HS-5 (cell line): ENCODE measurements around the gene CRYBG1.
"Not testable (repeated sequence)": the region's sequence is repeated elsewhere in the genome, so short reads cannot be mapped to it uniquely, and the experiment has no call there.

ENCODE experiments used
- DNase-seq: peaks from one replicate; pipeline ENCODE4 v3.0.0-alpha.2; 2012; ENCODE audit warnings: low read depth

CRYBG1 gene

GRCh38 chr6:106555767-106556166 is 195.2 kb downstream of the CRYBG1 start:
- DNase-seq, result no peak

- no peak for DNase-seq
Measured at GRCh38 chr6:106556368-106556960, 195.9 kb downstream of the CRYBG1 start.

GRCh38 chr6:106557837-106558236 is 197.3 kb downstream of the CRYBG1 start:
- DNase-seq, result no peak

DNA sequence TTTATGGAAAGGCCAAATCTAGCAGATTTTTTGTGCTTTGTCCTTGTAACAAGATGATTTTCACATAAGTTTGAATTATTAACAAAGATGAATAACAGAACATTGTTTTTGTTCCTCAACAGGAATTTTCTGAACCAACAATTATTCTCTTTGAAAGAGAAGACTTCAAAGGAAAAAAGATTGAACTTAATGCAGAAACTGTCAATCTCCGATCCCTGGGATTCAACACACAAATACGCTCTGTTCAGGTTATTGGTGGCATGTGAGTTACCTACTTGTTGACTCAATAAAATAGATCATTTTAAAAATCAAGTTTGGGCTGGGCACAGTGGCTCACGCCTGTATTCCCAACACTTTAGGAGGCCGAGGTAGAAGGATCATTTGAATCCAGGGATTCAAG is 197.8 kb downstream of the CRYBG1 start:
- no peak for DNase-seq

GRCh38 chr6:106559659-106560058 is 199.1 kb downstream of the CRYBG1 start:
- not testable (repeated sequence) for DNase-seq

DNA sequence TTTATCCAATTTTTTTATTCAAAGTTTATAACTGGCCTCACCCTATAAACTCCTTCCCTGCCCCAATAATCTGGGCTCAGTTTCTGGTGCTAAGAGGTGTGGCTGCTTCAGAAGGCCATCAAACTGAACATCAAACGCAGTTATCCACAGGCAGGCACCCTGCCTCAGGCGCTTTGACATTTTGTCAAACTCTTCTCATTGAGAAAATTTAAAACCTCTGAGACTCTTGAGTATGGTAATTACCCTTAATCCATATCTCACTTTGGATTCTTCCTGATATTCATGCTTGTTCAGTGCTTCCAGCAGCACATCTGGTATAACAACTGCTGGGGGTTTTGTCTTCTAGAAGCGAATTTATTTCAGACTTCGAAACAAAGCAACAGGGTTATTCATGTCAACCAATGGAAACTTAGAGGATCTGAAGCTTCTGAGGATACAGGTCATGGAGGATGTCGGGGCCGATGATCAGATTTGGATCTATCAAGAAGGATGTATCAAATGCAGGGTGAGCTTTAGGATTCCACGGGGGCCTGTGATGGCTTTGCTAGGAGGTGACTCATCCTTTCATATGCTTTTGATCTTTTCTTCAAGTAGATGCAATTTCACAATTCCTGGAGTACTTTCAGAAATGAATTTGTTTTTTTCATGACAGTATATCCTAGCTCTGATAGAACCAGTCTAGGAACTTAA is 200.6 kb downstream of the CRYBG1 start:
- DNase-seq, result no peak

- DNase-seq, result no peak
Measured at GRCh38 chr6:106561686-106562405, 201.3 kb downstream of the CRYBG1 start.

DNA sequence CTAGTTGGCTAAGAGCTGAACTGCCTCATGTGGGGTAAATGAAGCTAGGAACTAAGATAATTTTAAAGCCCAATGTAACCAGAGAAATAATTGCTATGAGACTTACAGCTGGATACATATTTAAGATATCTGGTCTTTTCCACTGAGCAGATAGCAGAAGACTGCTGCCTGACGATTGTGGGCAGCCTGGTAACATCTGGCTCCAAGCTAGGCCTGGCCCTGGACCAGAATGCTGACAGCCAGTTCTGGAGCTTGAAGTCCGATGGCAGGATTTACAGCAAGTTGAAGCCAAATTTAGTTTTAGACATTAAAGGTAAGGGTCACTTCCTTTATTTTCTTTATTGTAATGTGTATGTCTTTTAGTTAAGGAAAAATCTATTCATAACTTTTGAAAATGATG is 203.1 kb downstream of the CRYBG1 start:
- DNase-seq, result no peak

DNA sequence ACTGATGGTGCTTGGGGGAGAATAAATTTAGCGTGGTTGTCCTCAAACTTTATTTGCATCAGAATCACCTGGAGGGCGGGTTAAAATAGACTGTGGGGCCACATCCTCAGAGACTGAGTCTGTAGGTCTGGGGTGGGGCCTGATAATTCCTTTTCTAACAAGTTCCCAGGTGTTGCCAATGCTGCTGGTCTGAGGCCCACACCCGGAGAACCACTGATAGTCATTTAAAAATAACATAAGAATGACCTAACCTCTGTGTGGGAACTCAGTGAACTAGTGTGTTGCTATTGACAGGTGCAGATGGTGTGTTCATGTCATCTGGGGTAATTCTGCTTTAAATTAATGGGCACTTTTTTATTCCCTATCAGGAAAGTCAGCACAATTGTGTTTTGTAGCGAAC is 204.0 kb downstream of the CRYBG1 start:
- no peak for DNase-seq

DNA sequence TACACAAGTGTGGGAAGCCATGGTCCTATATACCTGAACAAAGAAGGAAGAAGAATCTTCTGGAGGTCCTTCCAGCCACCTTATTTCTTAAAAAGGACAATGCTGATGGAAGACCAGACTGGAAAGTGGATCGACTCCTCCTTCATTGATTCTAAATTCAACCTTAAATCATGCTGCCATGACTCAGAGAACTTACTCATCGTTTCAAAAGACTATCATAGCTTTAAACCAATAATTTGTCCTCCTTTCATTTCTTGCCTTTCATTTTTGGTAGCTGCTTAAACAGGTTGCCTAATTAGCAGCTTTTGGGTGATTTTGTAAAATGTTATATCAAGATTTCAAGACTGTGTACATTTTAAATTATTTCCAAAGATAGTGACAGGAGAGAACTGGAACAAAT is 208.0 kb downstream of the CRYBG1 start:
- DNase-seq, result no peak

- no peak for DNase-seq
Measured at GRCh38 chr6:106569428-106569827, 208.9 kb downstream of the CRYBG1 start.

DNA sequence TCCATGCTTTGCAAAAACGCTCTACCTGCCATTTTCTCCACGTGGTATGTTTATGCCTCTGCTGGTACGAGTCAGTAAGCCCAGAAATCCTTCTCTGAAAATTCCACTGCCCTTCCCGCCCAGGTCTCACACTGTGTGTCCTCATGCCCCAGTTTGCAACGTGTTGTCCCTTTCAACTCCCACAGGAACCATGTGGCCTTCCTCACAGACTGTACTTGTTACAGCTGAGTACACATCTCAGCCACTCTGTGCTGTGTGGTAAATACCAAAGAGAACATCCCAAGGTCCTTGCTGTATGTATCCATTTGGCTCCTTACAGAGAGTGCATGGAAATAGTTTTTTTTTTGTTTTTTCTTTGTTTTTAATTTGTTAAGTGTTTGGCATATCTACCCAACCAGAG is 211.9 kb downstream of the CRYBG1 start:
- no peak for DNase-seq

- no peak for DNase-seq
Measured at GRCh38 chr6:106572875-106573585, 212.5 kb downstream of the CRYBG1 start.

GRCh38 chr6:106574741-106575458 is 214.4 kb downstream of the CRYBG1 start:
- DNase-seq, result no peak

DNA sequence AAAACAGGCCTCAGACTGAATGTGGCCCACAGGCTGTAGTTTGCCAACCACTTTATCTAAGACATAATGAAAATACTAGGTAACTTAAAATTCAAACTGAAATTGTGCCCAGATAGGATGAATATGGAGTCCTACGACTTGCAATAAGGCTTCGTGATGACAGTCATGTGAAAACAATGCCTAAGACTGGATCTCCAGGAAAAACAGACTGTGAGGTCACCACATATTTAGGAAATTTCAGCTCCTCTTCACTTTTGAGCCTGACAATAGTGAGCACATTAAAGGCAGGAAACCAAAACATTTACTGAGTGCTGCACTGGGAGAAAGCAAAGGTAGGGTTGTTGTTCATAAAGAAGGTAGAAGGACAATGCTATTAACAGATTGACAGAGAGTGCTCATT is 218.8 kb downstream of the CRYBG1 start:
- no peak for DNase-seq

GRCh38 chr6:106581468-106581867 is 221.0 kb downstream of the CRYBG1 start:
- DNase-seq, result no peak

- no peak for DNase-seq
Measured at GRCh38 chr6:106586815-106587415, 226.4 kb downstream of the CRYBG1 start.

GRCh38 chr6:106588937-106589336 is 228.4 kb downstream of the CRYBG1 start:
- DNase-seq, result not testable (repeated sequence)

- DNase-seq, result peak; percentile 87
Measured at GRCh38 chr6:106591111-106591825, 230.8 kb downstream of the CRYBG1 start.

GRCh38 chr6:106599440-106599839 is 238.9 kb downstream of the CRYBG1 start:
- no peak for DNase-seq

DNA sequence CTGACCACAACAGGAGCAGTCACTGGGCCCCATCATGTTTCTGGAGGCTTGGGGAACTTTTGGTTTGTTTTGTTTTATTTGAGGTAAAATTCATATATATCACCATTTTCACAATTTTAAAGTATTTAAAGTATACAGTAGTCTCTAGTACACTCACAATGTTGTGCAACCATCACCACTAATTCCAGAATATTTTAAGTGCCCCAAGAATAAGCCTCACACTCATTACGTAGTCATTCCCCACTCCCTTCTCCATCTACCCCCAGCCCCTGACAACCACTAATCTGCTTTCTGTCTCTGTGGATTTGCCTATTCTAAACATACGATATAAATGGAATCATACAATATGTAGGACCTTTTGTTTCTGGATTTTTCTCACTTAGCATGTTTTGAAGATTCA is 239.8 kb downstream of the CRYBG1 start:
- DNase-seq, result no peak
